Measurements from ENCODE around the gene HRAS.

Gene HRAS

GRCh38 chr11:535210-535518 lies 212 bp downstream of the HRAS start:
- POLR2A ChIA-PET: interaction anchor here (1.1 to 1.5 kb wide), 3 partner anchors 29 to 284 kb away, joined by 3 read pairs; partner anchors contain the start of genes PNPLA2 and RNH1
- DNase-seq (ENCODE audit: extremely low spot score): no peak
- CTCF ChIA-PET: interaction anchor here (1.0 to 6.8 kb wide), 3 partner anchors 13 to 20 kb away, joined by 3 to 77 read pairs (median 11); no protein-coding TSS in a partner anchor
- peak; percentile 6 for TF ChIP-seq CTCF (IDR thresholded peaks at IDR 0.05; ENCODE audit: control extremely low read depth, extremely low read depth, low read depth, missing control alignments)

- no peak for DNase-seq (ENCODE audit: extremely low spot score)
- ChIA-PET CTCF (interaction anchor here (2.2 to 6.8 kb wide), 3 partner anchors 16 to 187 kb away, joined by 7 to 77 read pairs (median 11); no protein-coding TSS in a partner anchor), POLR2A (no interaction called here)
- TF ChIP-seq CTCF (IDR thresholded peaks at IDR 0.05; ENCODE audit: control extremely low read depth, extremely low read depth, low read depth, missing control alignments): no peak
These were observed 773 bp downstream of the HRAS start for GRCh38 chr11:534396-535209.

- DNase-seq (ENCODE audit: extremely low spot score): no peak
- ChIA-PET CTCF (interaction anchor here (2.6 to 6.8 kb wide), 2 partner anchors 15 to 188 kb away, joined by 7 to 77 read pairs; no protein-coding TSS in a partner anchor), POLR2A (no interaction called here)
- TF ChIP-seq CTCF (IDR thresholded peaks at IDR 0.05; ENCODE audit: control extremely low read depth, extremely low read depth, low read depth, missing control alignments): no peak
These were observed 1.6 kb downstream of the HRAS start for GRCh38 chr11:533586-534395.

- CTCF ChIA-PET: interaction anchor here (2.6 to 6.8 kb wide), 2 partner anchors 14 to 189 kb away, joined by 7 to 77 read pairs; no protein-coding TSS in a partner anchor
- POLR2A ChIA-PET: no interaction called here
- no peak for DNase-seq (ENCODE audit: extremely low spot score)
- TF ChIP-seq CTCF (IDR thresholded peaks at IDR 0.05; ENCODE audit: control extremely low read depth, extremely low read depth, low read depth, missing control alignments): no peak
These were observed 2.3 kb downstream of the HRAS start for GRCh38 chr11:532986-533585.

GRCh38 chr11:532527-532985 lies 2.8 kb downstream of the HRAS start:
- TF ChIP-seq CTCF (IDR thresholded peaks at IDR 0.05; ENCODE audit: control extremely low read depth, extremely low read depth, low read depth, missing control alignments): no peak

More at GRCh38 chr11:532527-532985, 2.8 kb downstream of the HRAS start:
- ChIA-PET CTCF (interaction anchor here (2.6 to 6.8 kb wide), 2 partner anchors 14 to 189 kb away, joined by 7 to 77 read pairs; no protein-coding TSS in a partner anchor), POLR2A (no interaction called here)
- no peak for DNase-seq (ENCODE audit: extremely low spot score)

All from GM10248 (cell line).